ENCODE data around the gene MRFAP1L1.

MRFAP1L1 gene

DNA sequence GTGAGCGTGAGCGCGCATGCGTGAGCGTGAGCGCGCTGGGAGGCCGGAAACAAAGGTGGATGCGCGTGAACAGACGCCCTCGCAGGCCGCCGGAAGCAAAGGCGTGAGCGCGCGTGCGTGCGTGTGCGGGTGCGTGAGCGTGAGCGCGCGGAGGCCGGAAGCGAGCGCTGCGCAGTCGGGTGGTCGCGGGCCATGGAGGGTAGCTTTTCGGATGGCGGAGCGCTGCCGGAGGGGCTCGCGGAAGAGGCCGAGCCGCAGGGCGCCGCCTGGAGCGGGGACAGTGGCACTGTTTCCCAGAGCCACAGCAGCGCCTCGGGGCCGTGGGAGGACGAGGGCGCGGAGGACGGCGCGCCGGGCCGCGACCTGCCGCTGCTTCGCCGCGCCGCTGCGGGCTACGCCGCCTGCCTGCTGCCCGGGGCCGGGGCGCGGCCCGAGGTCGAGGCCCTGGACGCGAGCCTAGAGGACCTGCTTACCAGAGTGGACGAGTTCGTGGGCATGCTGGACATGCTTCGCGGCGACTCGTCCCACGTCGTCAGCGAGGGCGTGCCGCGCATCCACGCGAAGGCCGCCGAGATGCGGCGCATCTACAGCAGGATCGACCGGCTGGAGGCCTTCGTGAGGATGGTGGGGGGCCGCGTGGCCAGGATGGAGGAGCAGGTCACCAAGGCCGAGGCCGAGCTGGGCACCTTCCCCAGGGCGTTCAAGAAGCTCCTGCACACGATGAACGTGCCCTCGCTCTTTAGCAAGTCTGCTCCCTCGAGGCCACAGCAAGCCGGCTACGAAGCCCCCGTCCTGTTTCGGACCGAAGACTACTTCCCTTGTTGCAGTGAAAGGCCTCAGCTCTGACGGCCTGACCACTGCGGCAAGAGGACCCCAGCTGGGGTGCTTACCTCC lies 6.6 kb upstream of the MRFAP1L1 start, which contains the start of gene BLOC1S4:
TSS of gene BLOC1S4 (plus strand) at position 157 of the 894 bp plus-strand sequence. CDS start at position 193, 36 bp downstream.
- DNase-seq (ENCODE audit: low read depth in 2 of 2), result peak; percentile 75 to 80

DNA sequence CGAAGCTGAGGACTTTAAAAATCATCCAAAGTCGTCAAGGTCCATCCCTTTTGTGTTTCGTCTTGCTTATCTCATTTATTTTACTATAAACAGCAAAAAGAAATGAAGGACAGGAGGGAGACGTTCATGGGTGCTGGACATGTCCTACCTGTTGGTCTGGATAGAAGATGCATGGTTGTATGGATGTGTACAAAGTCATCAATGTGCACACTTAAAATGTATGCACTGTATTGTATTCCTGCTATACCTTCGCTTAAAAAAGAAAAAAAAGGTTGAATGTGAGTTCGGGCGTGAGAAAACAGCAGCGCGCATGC lies 6.0 kb upstream of the MRFAP1L1 start:
- DNase-seq (ENCODE audit: low read depth in 2 of 2), result no peak

DNA sequence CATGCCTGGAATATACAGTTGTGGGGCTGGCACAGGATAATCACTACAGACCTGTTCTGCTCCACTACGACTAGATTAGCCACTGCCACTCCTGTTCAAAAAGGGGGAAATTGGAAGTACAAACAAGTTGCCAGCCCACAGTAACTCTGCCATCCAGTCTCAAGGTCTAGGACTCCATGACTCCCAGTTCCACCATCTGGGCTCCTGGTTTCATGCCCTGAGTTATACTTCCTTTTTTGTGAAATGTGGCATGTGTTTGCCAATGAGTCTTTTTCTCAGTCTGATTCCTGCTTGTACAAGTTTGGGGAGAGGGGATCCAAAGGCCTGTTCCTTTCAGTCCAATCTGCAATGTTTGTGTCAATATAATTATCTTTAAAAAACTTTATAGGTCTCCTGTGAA lies 5.3 kb upstream of the MRFAP1L1 start:
- no peak for DNase-seq (ENCODE audit: low read depth in 2 of 2)

DNA sequence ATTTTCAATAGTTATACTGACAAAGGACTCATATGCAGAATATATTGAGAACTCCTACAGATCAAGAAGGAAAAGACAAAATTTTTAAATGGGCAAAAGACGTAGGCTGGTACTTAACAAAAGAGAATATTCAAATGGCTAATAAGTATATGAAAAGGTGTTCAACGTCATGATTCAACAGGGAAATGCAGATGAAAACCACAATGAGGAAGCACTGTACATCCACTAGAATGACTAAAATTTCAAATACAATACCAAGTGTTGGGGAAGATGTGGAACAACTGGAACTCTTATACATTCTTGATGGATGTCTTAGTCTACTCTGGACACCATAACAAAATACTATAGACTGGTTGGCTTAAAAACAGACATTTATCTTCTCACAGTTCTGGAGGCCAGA lies 1.3 kb upstream of the MRFAP1L1 start:
- no peak for DNase-seq (ENCODE audit: low read depth in 2 of 2)

DNA sequence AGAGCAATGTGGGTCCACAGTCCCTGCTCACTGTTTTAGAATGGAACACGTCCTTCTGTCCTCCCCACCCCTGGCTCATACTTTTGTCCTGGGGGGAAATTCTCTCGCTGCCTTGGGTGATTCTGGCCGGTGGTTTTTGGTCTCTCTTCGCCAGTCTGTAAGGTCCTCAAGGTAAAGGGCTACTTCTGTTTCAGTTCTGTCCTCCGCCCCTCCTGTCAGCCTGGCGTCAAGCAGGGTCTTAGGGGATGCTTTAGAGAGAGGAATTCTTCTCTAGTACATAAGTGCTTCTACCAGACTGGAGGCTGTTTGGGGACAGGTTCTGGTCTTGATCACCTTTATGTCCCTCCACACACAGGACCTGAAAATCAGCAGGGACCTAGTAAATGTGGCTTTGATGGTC lies 617 bp upstream of the MRFAP1L1 start:
- no peak for DNase-seq (ENCODE audit: low read depth in 2 of 2)

DNA sequence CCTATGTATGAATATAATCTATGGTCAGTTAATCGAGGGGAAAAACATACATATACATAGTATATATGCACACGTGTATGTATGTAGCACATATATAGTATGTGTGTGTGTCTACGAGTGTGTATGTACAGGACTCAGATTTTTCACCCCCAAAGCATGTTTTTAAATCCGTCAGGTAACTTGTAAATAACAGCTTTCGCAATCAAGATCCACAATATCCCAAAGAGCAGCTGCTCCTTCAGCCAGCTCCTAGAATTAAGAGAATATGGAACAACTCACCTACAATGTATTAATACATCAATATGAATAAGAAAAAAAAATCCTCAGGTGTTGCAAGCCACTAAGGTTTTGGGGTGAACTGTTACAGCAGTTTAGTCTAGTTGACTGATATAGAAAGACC lies 3.5 kb downstream of the MRFAP1L1 start:
- no peak for DNase-seq (ENCODE audit: low read depth in 2 of 2)

DNA sequence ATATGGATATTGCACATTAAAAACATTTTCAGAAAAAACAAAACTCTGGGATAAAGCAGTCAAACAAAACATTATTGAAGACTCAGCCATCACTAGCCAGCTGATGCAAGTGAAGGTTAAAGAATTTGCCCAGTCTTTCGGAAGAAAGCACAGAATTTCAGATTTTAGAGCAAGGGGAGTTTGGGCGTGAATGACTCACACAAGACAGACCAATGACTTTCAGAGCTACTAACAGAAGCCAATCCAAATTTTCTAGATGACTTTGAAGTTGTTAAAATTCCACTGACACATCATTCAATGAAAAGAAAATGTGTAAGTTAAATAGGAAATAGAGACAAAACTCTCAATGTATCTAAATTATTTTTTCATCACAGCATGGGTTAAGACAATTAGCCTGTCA lies 4.0 kb downstream of the MRFAP1L1 start:
- no peak for DNase-seq (ENCODE audit: low read depth in 2 of 2)

DNA sequence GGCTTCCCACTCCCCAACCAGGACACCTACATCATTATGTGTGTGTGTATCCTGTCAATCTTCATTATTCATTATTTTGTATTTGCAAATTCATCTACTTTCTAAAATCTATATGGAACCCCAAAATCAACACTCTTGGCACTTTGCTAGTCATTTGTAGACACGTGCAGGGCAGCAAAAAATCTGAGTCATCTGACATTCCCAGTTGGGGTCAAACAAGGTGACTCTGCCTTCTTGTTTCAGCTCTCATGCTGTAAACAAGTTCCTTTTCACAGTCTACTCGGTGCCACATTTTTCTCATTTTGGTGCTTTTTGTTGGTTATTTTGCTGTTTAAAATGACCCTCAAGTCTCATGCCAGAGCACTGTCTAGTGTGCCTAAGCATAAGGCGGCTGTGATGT lies 5.9 kb downstream of the MRFAP1L1 start:
- no peak for DNase-seq (ENCODE audit: low read depth in 2 of 2)

DNA sequence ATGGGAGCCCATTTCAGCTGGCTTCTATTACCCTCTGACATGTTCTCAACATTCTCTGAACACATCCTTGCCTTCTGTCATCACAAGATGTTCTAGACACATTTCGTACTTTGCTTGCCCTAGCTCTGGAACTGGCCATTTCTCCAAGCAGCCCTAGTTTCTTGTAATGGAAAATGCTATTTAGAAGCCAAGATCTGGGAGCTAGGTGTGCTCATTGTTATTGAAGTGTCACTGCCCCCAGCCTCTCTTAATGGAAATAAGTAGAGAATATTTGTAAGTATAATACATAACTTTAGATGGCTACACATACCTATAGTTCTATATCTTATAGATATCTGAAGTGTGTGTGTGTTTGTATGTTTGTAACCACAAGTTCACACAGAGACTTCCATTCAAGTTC lies 6.9 kb downstream of the MRFAP1L1 start:
- no peak for DNase-seq (ENCODE audit: low read depth in 2 of 2)

DNA sequence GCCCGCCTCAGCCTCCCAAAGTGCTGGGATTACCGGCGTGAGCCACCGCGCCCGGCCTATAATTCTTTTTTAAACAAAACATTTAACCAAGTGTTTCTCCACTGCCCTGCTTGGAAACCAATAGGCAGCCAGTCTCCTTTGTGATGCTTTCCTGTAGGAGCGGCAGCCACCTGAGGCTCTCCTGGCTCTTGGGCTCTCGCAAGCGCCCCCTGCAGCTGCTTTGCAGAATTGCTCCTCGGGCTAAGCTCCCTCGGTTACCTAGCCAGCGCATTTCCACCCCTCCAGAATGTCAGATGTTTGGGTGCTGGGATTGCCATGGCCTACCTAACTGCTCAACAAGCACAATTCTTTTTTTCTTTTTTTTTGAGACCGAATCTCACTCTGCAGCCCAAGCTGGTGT lies 8.3 kb downstream of the MRFAP1L1 start:
- no peak for DNase-seq (ENCODE audit: low read depth in 2 of 2)

DNA sequence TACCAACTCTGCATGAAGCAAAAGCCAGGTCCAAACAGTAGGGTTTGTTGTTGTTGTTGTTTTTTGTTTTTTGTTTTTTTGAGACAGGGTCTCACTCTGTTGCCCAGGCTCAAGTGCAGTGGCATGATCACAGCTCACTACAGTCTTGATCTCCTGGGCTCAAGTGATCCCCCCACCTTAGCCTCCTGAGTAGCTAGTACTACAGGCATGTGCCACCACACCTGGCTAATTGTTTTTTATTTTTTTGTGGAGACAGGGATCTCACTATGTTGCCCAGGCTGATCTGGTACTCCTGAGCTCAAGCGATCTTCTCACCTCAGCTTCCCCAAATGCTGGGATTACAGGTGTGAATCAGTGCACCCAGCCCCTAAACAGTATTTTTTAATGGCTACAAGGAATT lies 9.8 kb downstream of the MRFAP1L1 start:
- no peak for DNase-seq (ENCODE audit: low read depth in 2 of 2)

DNA sequence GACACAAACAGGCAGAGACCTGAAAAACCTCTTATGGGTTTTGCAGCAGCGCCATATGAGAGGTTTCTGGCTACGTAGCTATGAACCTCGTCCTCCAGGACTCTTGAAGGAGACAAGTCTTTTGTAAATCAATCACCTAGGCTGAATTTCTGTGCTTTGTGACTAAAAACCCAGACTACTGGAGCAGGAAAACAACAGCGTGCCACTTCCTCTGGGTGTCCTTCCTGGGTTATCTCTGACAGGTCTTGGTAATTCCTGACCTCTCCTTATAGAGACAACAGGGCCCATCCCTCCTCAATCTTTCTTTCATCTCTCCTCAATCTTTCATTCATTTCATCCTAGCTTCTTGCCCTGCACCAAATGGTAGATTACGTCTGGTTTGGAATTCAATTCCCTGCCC lies 10.3 kb downstream of the MRFAP1L1 start:
- DNase-seq (ENCODE audit: low read depth in 2 of 2), result no peak

DNA sequence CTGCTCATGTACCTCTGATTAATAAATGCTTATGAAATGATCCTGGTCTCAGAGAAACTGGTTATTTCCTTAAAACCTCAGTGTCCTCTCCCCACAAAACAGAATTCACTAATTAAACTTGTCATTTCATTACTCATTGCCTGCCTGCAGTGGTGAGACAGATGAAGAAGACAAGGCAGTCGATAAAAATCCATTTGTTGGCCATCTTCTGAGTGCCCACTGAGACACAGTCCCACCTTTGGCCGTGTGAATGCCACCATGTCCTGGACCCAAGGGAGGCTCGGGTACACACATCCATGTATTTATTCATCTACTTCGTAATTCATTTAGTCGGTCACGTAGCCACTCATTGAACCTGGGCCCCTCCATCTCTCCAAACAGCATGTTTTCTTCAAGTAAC lies 12.5 kb downstream of the MRFAP1L1 start:
- DNase-seq (ENCODE audit: low read depth in 2 of 2), result no peak

DNA sequence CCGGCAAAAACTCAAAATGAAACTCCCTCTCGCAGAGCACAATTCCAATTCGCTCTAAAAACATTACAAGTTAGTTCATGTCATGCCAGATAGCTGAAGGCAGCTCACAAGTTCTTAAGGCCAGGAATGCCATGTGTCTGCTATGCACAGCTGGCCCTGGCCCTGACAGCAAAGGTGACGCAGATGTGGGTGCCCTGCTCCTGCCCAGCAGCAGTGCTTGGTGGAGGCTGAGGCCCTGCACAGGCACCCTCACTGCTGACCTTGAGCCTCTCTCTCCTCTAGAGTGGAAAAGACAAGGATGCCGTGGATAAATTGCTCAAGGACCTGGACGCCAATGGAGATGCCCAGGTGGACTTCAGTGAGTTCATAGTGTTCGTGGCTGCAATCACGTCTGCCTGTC lies 13.1 kb downstream of the MRFAP1L1 start:
- no peak for DNase-seq (ENCODE audit: low read depth in 2 of 2)

DNA sequence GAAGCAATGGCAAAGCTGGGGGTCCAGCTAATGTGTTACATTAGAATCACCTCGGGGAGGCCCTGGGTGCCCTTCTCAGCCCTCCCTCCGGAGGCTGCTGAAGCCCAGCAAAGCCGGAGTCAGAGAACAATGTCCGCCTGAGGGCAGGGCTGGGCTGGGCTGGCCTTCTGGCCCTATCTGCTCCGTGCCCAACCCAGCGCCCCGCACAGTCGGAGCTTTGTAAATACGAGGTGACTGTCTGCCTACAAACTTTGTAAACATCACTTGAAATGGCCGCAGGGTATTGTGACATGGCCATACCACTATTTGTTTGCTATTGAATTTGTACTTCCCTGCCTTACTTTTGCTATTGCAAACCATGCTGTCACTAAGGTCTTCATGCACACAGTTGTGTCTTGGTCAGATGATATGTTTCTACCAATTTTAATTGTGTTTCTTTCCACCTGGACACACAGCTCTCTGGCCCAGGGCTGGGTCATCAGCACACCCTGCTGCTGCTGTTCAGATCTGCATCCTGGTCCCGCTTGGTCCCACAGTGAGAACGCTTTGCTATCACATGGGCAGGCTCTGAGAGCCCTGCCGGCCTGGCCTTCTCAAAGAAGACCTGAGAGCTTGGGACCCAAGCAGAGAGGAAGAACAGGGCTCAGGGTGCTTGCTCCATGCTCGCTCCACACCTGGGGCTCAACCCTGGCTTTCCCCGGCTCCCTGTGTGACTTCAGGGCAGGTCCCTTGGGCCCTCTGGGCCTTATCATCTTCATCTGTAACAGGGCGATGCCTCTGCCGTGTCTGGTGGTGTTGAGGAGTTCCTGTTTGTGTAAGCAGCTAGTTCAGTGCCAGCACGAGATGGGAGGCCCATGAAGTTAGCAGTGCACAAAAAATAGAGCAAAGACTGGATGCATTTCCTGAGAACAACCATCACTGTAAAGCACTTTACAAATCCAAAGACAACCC lies 13.7 kb downstream of the MRFAP1L1 start:
- no peak for DNase-seq (ENCODE audit: low read depth in 2 of 2)

DNA sequence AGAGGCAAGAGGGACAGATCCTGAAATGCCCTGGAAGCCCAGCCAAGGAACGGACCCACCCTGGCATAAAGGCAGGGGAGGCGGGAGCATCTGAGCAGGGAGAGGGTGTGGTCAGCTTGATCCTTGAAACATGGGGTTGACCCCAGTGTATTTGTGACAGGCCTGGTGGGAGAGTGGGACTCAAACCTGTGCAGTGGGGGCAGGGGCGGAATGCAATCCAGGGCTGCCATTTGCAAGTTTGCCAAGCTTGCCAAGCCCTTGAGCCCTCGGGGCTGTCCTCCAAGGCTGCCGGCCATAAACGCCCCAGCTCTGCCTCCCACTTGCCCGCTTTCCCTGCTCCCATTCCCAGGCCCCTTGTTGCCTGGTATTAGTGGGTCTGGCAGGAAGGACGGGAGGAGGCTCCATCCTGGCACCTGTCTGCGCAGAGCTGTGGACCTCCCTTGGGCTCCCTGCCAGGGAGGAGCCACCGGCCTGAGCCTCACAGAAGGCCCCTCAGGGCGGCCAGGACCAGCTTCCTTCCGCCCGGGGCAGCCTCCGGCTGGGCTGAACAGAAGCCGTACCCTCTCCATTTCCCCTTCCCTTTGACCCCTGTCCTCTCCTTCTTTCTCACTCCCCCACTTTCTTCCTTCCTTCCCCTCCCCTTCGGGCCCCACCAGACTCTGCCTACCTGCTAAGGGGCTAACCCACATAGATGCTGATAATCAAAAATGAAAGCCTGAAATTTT lies 15.3 kb downstream of the MRFAP1L1 start:
- DNase-seq (ENCODE audit: low read depth in 2 of 2), result no peak

DNA sequence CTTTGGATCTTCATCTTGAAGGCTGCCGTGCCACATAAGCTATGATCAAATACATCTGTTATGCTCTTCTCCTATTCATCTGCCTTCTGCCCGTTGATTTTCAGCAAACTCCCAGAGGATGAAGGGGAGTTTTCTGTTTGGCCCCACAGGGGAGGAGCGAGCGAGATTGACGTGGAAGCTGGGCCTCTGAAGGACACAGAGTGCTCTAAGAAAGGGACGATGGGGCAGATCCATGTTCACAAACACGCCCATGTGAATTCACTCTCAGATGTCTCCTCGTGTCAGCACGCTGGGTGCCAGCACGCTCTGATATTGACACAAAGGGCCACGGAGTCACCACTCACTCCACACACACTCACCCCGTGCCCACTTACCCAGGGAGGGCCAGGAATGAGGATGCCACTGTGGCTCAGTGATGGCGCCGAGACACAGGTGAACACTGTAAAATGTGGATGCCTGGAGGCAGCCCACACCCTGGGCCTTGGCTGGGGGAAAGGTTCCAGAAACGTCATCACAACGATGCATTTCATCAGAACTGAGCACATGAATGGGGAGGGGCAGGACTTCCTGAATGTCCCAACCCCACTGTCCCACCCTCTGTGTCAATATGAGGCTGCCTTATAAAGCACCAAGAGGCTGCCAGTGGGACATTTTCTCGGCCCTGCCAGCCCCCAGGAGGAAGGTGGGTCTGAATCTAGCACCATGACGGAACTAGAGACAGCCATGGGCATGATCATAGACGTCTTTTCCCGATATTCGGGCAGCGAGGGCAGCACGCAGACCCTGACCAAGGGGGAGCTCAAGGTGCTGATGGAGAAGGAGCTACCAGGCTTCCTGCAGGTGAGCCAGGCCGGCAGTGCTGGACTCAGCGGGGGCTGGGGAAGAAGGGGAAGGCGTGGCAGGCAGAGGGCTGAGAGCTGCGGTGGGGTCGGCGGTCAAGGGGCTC lies 16.2 kb downstream of the MRFAP1L1 start, which contains the start of gene S100P:
TSS of gene S100P (plus strand) at position 648 of the 946 bp plus-strand sequence. CDS start at position 703, 55 bp downstream.
- no peak for DNase-seq (ENCODE audit: low read depth in 2 of 2)

DNA sequence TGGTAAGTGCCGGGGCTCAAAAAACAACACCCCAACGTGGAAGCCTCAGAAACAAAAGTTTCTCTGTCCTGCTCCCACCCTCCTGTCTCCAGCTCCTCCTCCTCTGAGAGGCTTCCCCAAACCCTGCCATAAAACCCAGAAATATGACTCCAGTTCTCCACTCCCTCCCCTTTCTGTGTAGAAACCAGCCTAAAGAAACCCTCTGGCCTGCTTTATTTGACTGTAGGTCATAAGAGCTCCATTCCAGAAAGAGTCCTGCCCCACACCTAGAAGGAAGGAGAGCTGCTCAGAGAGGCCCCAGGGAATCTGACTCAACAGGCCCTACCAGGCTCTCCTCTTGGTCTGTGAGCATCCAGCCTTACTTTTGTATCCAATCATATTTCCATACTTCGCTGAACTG lies 16.9 kb downstream of the MRFAP1L1 start:
- DNase-seq (ENCODE audit: low read depth in 2 of 2), result no peak

DNA sequence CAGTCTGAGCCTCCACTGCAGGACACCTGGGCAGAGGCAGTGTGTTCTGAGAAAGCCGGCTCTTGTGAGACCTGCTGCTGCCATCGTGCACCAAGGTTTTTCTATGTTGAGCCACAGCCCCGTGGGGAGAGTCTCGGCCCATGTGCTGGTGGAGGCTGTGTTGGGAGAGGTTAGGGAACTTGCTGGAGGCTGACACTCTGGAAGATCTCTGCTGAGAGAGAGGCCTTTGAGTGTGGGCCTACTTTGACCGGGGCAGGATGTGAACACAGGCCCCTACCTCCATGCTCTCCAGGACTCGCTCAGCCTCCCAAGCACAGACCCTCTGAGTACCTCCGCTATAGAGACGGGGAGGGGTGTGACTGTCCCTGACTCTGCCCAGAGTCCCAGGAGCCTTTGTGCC lies 17.3 kb downstream of the MRFAP1L1 start:
- no peak for DNase-seq (ENCODE audit: low read depth in 2 of 2)

DNA sequence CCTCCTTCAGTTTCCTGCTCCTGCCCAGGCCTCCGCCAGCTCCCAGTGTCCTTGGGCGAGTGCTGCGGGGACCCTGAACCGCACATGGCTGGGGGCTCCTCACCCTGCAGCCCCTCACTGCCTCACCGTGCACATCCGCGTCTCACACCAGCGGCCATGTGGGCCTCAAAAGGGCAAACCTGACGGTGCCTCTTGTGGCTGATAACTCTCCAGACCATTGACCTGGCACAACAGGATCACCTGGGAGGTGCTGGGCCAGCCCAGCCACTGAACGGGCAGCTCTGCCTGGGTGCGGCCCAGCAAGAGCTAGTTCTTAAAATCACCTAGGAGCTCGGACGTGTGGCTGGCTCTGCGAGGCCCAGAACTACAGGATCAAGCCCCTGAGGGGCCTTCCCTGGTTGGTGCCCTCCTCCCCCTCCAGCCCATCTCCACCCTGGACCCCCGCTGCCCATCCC lies 20.1 kb downstream of the MRFAP1L1 start:
- no peak for DNase-seq (ENCODE audit: low read depth in 2 of 2)

All from activated CD8-positive, alpha-beta memory T cell treated with anti-CD3 and anti-CD28 coated beads for 4 hours (primary cell).